CD14-positive monocyte (primary cell): ENCODE measurements around the gene ARHGAP10. TPM values are rescaled to one million over a fixed set of nuclear protein-coding genes. Genes with fewer than 3 reads are reported as not detected.

Experiments
- DNase-seq, 3 donors: peaks; one replicate each; pipeline ENCODE4 v3.0.0-alpha.2; 2011 to 2022
- H2AFZ ChIP-seq: 2 replicates; pipeline ENCODE4 v1.6.0; 2012; ENCODE audit warnings: mild to moderate bottlenecking, low read depth, low read length, inconsistent platforms; ENCODE audit not compliant: insufficient read depth, poor library complexity, severe bottlenecking
- H3K27ac ChIP-seq, 2 donors: 1 replicate in 1 of 2; 2 replicates in 1 of 2; pipeline ENCODE4 v1.5.1; 2012 to 2013; ENCODE audit warnings: low read length in 2 of 2, control low read depth in 1 of 2, inconsistent platforms in 1 of 2, low read depth in 1 of 2, mild to moderate bottlenecking in 1 of 2
- H3K27me3 ChIP-seq, 2 donors: one replicate each; pipeline versions ENCODE4 v1.6.0 to v1.6.1; 2011 to 2013; ENCODE audit warnings: low read length in 2 of 2; ENCODE audit not compliant: control insufficient read depth in 2 of 2, insufficient read depth in 2 of 2
- H3K36me3 ChIP-seq, 2 donors: replicated peaks in 1 of 2; 1 replicate in 1 of 2; 2 replicates in 1 of 2; pipeline versions ENCODE4 v1.5.1 to v1.6.1; 2012 to 2013; ENCODE audit warnings: low read length in 2 of 2, control low read depth in 1 of 2, inconsistent platforms in 1 of 2, mild to moderate bottlenecking in 1 of 2; ENCODE audit not compliant: insufficient read depth in 2 of 2, control insufficient read depth in 1 of 2
- H3K4me1 ChIP-seq, 2 donors: 1 replicate in 1 of 2; 2 replicates in 1 of 2; pipeline versions ENCODE4 v1.5.1 to v1.6.1; 2012 to 2013; ENCODE audit warnings: low read length in 2 of 2, control low read depth in 1 of 2, inconsistent platforms in 1 of 2, mild to moderate bottlenecking in 1 of 2, moderate library complexity in 1 of 2; ENCODE audit not compliant: insufficient read depth in 2 of 2, control insufficient read depth in 1 of 2
- H3K4me2 ChIP-seq: replicated peaks from 2 replicates; pipeline ENCODE3; 2012; ENCODE audit warnings: low read length, moderate library complexity, mild to moderate bottlenecking; ENCODE audit not compliant: poor library complexity, severe bottlenecking; ENCODE audit errors: extremely low read depth
- H3K4me3 ChIP-seq, 3 experiments: fragments of 200-600 bp in 1 of 3; sonication (generic) in 1 of 3; replicated peaks in 1 of 3; 1 replicate in 2 of 3; 2 replicates in 1 of 3; pipeline ENCODE4 v1.5.1; 2011 to 2013; ENCODE audit warnings: low read length in 3 of 3, mild to moderate bottlenecking in 3 of 3, control low read depth in 2 of 3, low read depth in 2 of 3, inconsistent platforms in 1 of 3, moderate library complexity in 1 of 3
- H3K79me2 ChIP-seq: 2 replicates; pipeline ENCODE4 v1.6.0; 2012; ENCODE audit warnings: mild to moderate bottlenecking, control low read depth, inconsistent platforms, low read length, moderate library complexity; ENCODE audit not compliant: insufficient read depth
- H3K9ac ChIP-seq: 2 replicates; pipeline ENCODE4 v1.6.0; 2017; ENCODE audit warnings: low read length, mild to moderate bottlenecking; ENCODE audit not compliant: insufficient read depth, poor library complexity, severe bottlenecking
- H3K9me3 ChIP-seq, 2 donors: replicated peaks in 1 of 2; 1 replicate in 1 of 2; 2 replicates in 1 of 2; pipeline versions ENCODE4 v1.5.1 to v1.6.1; 2012 to 2013; ENCODE audit warnings: low read length in 2 of 2, control low read depth in 1 of 2; ENCODE audit not compliant: control insufficient read depth in 1 of 2, insufficient read depth in 1 of 2
- H4K20me1 ChIP-seq: 2 replicates; pipeline ENCODE4 v1.6.0; 2012; ENCODE audit warnings: mild to moderate bottlenecking, low read length, control low read depth, moderate library complexity; ENCODE audit not compliant: insufficient read depth
- H3K27ac Mint-ChIP-seq, 7 donors: one replicate each; pipeline ENCODE4 v1.8.0; 2020; ENCODE audit warnings: mild to moderate bottlenecking in 7 of 7, mixed read lengths in 7 of 7, moderate library complexity in 6 of 7, inconsistent platforms in 2 of 7
- H3K27me3 Mint-ChIP-seq, 3 donors: one replicate each; pipeline ENCODE4 v1.8.0; 2021 to 2022; ENCODE audit warnings: low read depth in 3 of 3, mild to moderate bottlenecking in 3 of 3, mixed read lengths in 3 of 3, moderate library complexity in 3 of 3, inconsistent platforms in 1 of 3
- H3K36me3 Mint-ChIP-seq, 2 donors: one replicate each; pipeline ENCODE4 v1.8.0; 2020; ENCODE audit warnings: mixed read lengths in 2 of 2, inconsistent platforms in 1 of 2, mild to moderate bottlenecking in 1 of 2
- H3K4me1 Mint-ChIP-seq: one replicate; pipeline ENCODE4 v1.8.0; 2020; ENCODE audit warnings: mild to moderate bottlenecking, mixed read lengths
- H3K4me3 Mint-ChIP-seq, 2 donors: one replicate each; pipeline ENCODE4 v1.8.0; 2020; ENCODE audit warnings: mild to moderate bottlenecking in 2 of 2, mixed read lengths in 2 of 2, moderate library complexity in 1 of 2
- H3K9me3 Mint-ChIP-seq, 7 donors: one replicate each; pipeline ENCODE4 v1.8.0; 2020 to 2022; ENCODE audit warnings: mixed read lengths in 7 of 7, mild to moderate bottlenecking in 6 of 7, moderate library complexity in 6 of 7, inconsistent platforms in 2 of 7
- CTCF ChIP-seq: fragments of 200-600 bp; IDR thresholded peaks from one replicate; pipeline ENCODE4 v1.8.0; 2022; ENCODE audit warnings: antibody characterized with exemption, mild to moderate bottlenecking
- WGBS: methylation state at CpG from one replicate; pipeline ENCODE4 v1.1.5; 2013; ENCODE audit warnings: missing lambda C conversion rate; ENCODE audit not compliant: insufficient coverage; 5-methylcytosine and 5-hydroxymethylcytosine counted together
- intact Hi-C, 2 donors: fragments of 100-400 bp; cut with micrococcal nuclease; formaldehyde crosslinking; loops; one replicate each; pipeline versions ENCODE4 v1.15.0 to v1.15.1; 2023
- polyA plus RNA-seq, 3 donors: library from polyadenylated mRNA; depleted of rRNA in 1 of 3; unstranded in 2 of 3; stranded (reverse) in 1 of 3; fragments of 300-500 nt in 2 of 3; fragments of >200 nt in 1 of 3; fragmentation: Illumina TruSeq in 2 of 3; gene quantifications; 1 replicate in 2 of 3; 2 replicates in 1 of 3; pipeline ENCODE4 v1.2.3, GENCODE V29; 2012 to 2021

ARHGAP10 gene
- polyA plus RNA-seq, 3 donors: 1.7 to 4.3 (median 3.0) TPM

- WGBS: 100% methylated on average over 6 of the region's 9 CpGs
- Histone ChIP-seq H2AFZ (no peak overlapping the region), H3K9ac (no peak overlapping the region), H3K36me3 (peaks cover 0 to 17% of the 10 kb centered on the region in 2 donors), H3K27ac (no peak overlapping the region), H3K79me2 (no peaks in the 10 kb centered on the region), H3K4me2 (no peak overlapping the region), H3K4me3 (no peak overlapping the region), H3K4me1 (no peaks in the 10 kb centered on the region), H3K9me3 (peaks cover 11 to 26% of the 10 kb centered on the region in 2 donors), H4K20me1 (no peaks in the 10 kb centered on the region), H3K27me3 (no peaks in the 10 kb centered on the region)
- no peak overlapping the region for H3K27ac Mint-ChIP-seq
- H3K4me3 Mint-ChIP-seq: no peak overlapping the region
- H3K27me3 Mint-ChIP-seq: peaks cover 0 to 2% (median 0%) of the 10 kb centered on the region in 3 donors
- no peak for DNase-seq
- intact Hi-C loops: no loop called here
- peaks cover 16 to 34% of the 10 kb centered on the region in 2 donors for H3K36me3 Mint-ChIP-seq
- H3K4me1 Mint-ChIP-seq: no peaks in the 10 kb centered on the region
- TF ChIP-seq CTCF: no peak
- H3K9me3 Mint-ChIP-seq: peaks cover 7 to 24% (median 10%) of the 10 kb centered on the region in 7 donors
Measured at GRCh38 chr4:148072789-148073188, 340.9 kb downstream of the ARHGAP10 start.

- Histone ChIP-seq H2AFZ (no peak overlapping the region), H3K9me3 (peaks cover 11 to 26% of the 10 kb centered on the region in 2 donors), H3K4me1 (no peaks in the 10 kb centered on the region), H3K27me3 (no peaks in the 10 kb centered on the region), H4K20me1 (no peaks in the 10 kb centered on the region), H3K27ac (no peak overlapping the region), H3K4me3 (no peak overlapping the region), H3K9ac (no peak overlapping the region), H3K79me2 (no peaks in the 10 kb centered on the region), H3K36me3 (peaks cover 0 to 17% of the 10 kb centered on the region in 2 donors), H3K4me2 (no peak overlapping the region)
- Mint-ChIP-seq H3K4me3 (no peak overlapping the region), H3K9me3 (peaks cover 7 to 24% (median 10%) of the 10 kb centered on the region in 7 donors), H3K27ac (peak overlapping the region in 1 of 7 donors; percentile 31), H3K4me1 (no peaks in the 10 kb centered on the region), H3K36me3 (peaks cover 16 to 34% of the 10 kb centered on the region in 2 donors), H3K27me3 (peaks cover 0 to 2% (median 0%) of the 10 kb centered on the region in 3 donors)
- DNase-seq: no peak
- intact Hi-C loops: no loop called here
- no peak for TF ChIP-seq CTCF
- WGBS: 96% methylated on average over 3 of the region's 6 CpGs
Measured at GRCh38 chr4:148073349-148073748, 341.5 kb downstream of the ARHGAP10 start.
